DND-41 (cell line): ENCODE data around the gene OR2T1.
"Not testable (repeated sequence)": the region's sequence is repeated elsewhere in the genome, so short reads cannot be mapped to it uniquely, and the experiment has no call there.

Source experiments
- ATAC-seq: fragments of 200-7000 bp; cut with Tn5 transposase; 3 replicates; pipeline ENCODE4 v1.9.1; 2021; ENCODE audit warnings: low read depth; ENCODE audit not compliant: insufficient read depth
- DNase-seq: peaks from one replicate; pipeline ENCODE4 v3.0.0-alpha.2; 2020
- H2AFZ ChIP-seq: 2 replicates; pipeline ENCODE4 v1.6.0; 2012; ENCODE audit warnings: low read depth, low read length
- H3K27ac ChIP-seq: 2 replicates; pipeline ENCODE4 v1.5.1; 2012; ENCODE audit warnings: low read length, inconsistent platforms
- H3K27me3 ChIP-seq: fragments of 200-600 bp; sonication (generic); 2 replicates; pipeline ENCODE4 v1.6.0; 2012; ENCODE audit warnings: low read length, mild to moderate bottlenecking, inconsistent platforms; ENCODE audit not compliant: insufficient read depth, poor library complexity
- H3K36me3 ChIP-seq: 2 replicates; pipeline ENCODE4 v1.5.1; 2012; ENCODE audit warnings: low read length, inconsistent platforms; ENCODE audit not compliant: insufficient read depth
- H3K4me1 ChIP-seq: 2 replicates; pipeline ENCODE4 v1.5.1; 2012; ENCODE audit warnings: mild to moderate bottlenecking, low read length; ENCODE audit not compliant: insufficient read depth
- H3K4me2 ChIP-seq: 2 replicates; pipeline ENCODE4 v1.6.0; 2012; ENCODE audit warnings: mild to moderate bottlenecking, moderate library complexity, low read length, inconsistent platforms; ENCODE audit not compliant: insufficient read depth
- H3K4me3 ChIP-seq, 2 experiments: fragments of 200-600 bp in 1 of 2; shearing (Covaris generic) in 1 of 2; 2 replicates each; pipeline ENCODE4 v1.5.1; 2012 to 2016; ENCODE audit warnings: inconsistent platforms in 2 of 2, low read length in 2 of 2, mild to moderate bottlenecking in 2 of 2, low read depth in 1 of 2, moderate library complexity in 1 of 2
- H3K79me2 ChIP-seq: 2 replicates; pipeline ENCODE4 v1.6.0; 2012; ENCODE audit warnings: low read length, inconsistent platforms; ENCODE audit not compliant: insufficient read depth
- H3K9ac ChIP-seq: 2 replicates; pipeline ENCODE4 v1.6.0; 2012; ENCODE audit warnings: low read depth, mild to moderate bottlenecking, inconsistent platforms, low read length, moderate library complexity
- H3K9me3 ChIP-seq: 2 replicates; pipeline ENCODE4 v1.5.1; 2012; ENCODE audit warnings: low read length, moderate library complexity, mild to moderate bottlenecking, inconsistent platforms; ENCODE audit not compliant: insufficient read depth, severe bottlenecking
- H4K20me1 ChIP-seq: 2 replicates; pipeline ENCODE4 v1.6.0; 2012; ENCODE audit warnings: low read length; ENCODE audit not compliant: insufficient read depth

The OR2T1 gene

DNA sequence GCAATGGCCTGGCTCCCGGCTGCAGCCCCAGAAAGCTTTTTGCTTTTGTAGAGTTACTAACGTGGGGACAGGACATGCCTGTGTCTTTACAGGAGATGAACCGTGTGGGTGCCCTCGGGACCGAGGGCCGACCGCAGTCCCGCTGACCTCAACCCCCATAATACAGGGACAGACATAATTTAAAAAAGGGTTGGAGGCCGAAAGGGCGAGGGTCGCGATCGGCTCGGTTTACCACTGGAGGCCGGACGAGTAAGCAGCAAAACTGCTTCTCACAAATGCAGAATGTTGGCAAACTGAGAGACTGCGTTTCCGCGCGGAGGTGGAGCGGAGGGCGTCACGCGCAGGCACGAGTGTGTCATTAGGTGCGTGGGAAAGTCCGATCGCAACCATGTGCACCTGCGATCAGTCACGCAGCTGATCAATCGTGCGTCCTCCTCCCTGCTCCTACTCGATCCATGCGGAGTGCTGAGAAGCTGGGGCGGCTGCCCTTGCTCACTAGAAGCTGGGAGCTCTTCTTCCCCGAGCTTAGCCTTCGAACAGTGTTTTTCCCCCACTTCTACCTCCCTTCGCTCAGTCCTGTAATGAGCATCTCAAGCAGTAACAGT is 31.1 kb downstream of the OR2T1 start:
- H2AFZ ChIP-seq, H3K9ac ChIP-seq, H3K79me2 ChIP-seq, H3K4me1 ChIP-seq, DNase-seq, H3K27ac ChIP-seq, H3K4me3 ChIP-seq, H3K27me3 ChIP-seq, H3K4me2 ChIP-seq, H4K20me1 ChIP-seq, H3K36me3 ChIP-seq, ATAC-seq, H3K9me3 ChIP-seq: not testable (repeated sequence)

DNA sequence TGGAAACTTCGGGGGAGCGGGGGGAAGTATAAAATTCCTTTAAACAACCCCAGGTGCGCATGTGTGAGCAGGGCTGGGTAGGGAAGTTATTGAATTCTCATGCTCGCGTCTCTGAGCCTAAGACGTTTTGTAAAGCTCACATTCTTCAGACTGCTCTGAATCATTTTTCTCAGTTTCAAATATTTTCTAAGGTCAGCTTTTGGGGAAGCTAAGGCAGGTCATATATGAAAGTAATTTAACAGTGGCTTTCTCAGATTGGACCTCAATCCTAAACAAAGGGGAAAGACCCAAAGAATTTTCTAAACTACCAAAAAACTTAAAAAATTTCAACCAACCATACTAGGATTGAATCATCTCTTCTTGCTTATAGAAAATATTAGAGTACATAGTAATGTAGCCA is 32.1 kb downstream of the OR2T1 start:
- H2AFZ ChIP-seq, H3K27ac ChIP-seq, H3K4me3 ChIP-seq, H3K4me2 ChIP-seq, H3K4me1 ChIP-seq, H3K79me2 ChIP-seq, H3K9ac ChIP-seq, H3K27me3 ChIP-seq, H4K20me1 ChIP-seq, DNase-seq, ATAC-seq, H3K36me3 ChIP-seq, H3K9me3 ChIP-seq: not testable (repeated sequence)

DNA sequence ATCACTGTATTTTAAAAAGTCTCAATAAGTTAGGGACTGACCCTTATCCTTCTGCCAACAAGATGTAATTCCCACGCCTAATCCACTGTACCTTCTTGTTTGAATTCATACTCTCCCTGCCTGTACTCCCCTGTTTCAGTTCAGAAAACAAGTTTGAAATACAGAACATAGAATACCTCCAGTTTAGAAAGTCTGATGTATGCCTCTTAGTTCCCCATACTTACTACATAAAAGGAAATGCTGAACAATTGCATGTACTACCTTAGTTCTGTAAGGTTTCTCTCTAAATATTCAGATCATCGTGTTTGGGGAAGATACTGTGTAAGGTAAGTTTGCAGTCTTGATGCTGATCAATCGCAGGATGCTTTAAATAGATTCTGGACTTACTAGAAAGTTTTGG is 33.5 kb downstream of the OR2T1 start:
- H3K79me2 ChIP-seq, H3K4me2 ChIP-seq, H3K36me3 ChIP-seq, H2AFZ ChIP-seq, DNase-seq, H4K20me1 ChIP-seq, H3K4me1 ChIP-seq, ATAC-seq, H3K4me3 ChIP-seq, H3K27ac ChIP-seq, H3K27me3 ChIP-seq, H3K9me3 ChIP-seq, H3K9ac ChIP-seq: not testable (repeated sequence)

DNA sequence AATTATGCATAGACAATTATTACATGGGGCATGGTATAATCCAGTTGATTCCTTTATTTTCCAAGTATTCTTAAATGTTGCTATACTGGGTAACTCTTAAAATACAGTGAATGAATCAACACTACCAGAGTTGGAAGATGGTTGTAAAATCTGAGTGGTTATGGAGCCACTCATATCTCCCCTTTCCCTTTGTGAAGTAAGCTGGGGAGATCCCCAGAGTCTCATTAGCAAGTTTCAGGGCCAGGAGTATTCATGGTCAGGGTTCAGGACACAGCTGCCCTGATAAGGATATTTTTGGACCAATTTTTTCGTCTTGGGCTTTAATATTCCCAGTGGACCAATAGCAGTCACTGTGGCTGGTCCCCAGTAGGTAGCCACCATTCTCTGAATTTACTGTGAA is 35.8 kb downstream of the OR2T1 start:
- not testable (repeated sequence) for H2AFZ ChIP-seq, H3K4me2 ChIP-seq, H3K36me3 ChIP-seq, H4K20me1 ChIP-seq, H3K27ac ChIP-seq, H3K4me1 ChIP-seq, H3K27me3 ChIP-seq, H3K4me3 ChIP-seq, ATAC-seq, H3K9me3 ChIP-seq, H3K9ac ChIP-seq, H3K79me2 ChIP-seq, DNase-seq

DNA sequence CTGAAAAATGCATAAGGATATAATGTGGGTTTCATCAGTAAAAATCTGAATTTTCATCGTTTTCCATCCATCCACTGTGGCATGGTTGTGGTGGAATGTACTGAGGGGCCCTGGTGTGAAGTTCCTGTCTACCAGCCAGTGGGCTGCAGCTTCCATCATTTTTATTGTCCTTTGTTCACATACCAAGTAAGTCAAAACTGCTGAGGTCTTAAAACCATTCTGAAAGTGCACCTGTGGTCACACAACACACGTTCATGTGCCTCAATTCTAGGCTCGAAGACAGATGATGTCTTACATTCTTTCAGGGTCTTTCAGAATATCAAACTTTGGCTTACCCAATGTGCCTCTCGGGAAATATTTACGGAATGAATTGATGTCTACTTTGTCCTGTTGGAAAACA is 36.4 kb downstream of the OR2T1 start:
- H3K9ac ChIP-seq: not testable (repeated sequence)

DNA sequence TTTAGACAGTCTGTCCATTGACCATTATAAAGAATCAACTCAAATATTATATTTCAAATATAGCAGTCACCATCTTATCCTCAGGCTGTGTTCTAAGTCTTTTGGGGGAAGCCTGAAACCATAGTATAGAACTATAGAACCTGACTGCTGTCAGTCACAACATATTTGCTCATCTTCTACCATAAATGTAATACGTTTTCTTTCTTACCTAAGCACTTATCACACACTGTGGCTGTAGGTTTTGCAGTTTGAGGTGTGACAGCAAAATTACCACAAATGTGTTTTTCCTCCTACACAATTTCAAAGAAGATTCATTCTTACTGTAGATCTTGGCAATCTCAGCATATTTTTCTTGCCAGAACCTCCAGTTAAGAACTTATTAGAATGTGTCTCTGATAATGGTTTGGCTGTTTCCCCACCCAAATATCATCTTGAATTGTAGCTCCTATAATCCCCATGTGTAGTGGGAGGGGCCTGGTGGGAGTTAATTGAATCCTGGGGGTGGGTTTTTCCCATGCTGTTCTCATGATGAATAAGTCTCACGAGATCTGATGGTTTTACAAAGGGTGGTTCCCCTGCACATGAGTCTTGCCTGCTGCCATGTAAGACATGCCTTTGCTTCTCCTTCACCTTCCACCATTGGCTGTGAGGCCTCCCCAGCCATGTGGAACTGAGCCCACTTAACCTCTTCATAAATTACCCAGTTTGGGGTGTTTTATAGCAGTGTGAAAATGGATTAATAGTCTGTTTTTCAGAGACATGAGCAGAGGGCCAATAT is 39.8 kb downstream of the OR2T1 start:
- not testable (repeated sequence) for DNase-seq, H3K9ac ChIP-seq, H2AFZ ChIP-seq, H3K9me3 ChIP-seq, H3K36me3 ChIP-seq, H3K4me3 ChIP-seq, H3K27me3 ChIP-seq, H3K4me2 ChIP-seq, H3K27ac ChIP-seq, H3K4me1 ChIP-seq, H3K79me2 ChIP-seq, H4K20me1 ChIP-seq, ATAC-seq

More for the DNA sequence above, 36.4 kb downstream of the OR2T1 start:
- not testable (repeated sequence) for DNase-seq, H3K4me2 ChIP-seq, H3K27ac ChIP-seq, H4K20me1 ChIP-seq, H3K79me2 ChIP-seq, H2AFZ ChIP-seq, ATAC-seq, H3K4me3 ChIP-seq, H3K9me3 ChIP-seq, H3K4me1 ChIP-seq, H3K27me3 ChIP-seq, H3K36me3 ChIP-seq

DNA sequence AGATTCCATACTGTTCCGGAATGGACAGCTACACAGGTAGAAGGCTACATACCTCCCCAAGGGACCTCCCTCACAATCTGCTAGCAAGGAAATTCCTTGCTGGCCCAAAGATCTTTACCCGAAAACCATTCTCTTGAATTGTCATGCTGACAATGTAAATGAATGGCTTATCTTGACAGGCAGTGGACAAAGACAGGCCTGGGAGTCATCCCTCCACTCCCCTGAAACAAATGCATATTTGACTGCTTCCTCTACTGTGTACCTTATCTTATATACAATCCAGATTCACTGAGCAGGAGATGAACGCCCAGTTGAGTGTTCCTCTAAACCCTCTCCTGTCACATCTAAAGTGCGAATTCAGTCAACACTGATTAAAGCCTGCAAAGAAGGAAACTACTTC is 41.8 kb downstream of the OR2T1 start:
- not testable (repeated sequence) for H2AFZ ChIP-seq, DNase-seq, H3K4me2 ChIP-seq, H3K27me3 ChIP-seq, H4K20me1 ChIP-seq, H3K9me3 ChIP-seq, H3K27ac ChIP-seq, H3K79me2 ChIP-seq, H3K4me1 ChIP-seq, H3K36me3 ChIP-seq, H3K4me3 ChIP-seq, ATAC-seq, H3K9ac ChIP-seq

DNA sequence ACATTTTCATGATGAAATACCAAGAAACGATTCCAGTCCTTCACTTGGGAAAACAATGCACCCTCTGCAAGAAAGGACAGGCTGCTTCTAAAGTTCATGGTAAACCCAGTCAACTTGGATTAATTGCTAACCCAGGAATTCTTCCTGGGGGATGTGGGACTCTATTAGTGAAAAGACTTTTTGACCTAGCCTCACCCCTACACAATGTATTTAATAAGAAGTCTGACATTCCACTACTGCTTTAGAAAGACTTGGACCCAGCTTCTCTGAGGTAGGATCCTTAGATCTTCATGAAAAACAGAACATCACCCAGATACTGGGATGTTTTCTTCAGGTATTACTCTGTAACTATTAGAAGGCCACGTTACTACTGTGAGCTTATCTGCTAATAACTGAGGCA is 42.6 kb downstream of the OR2T1 start, which contains the start of gene OR2T2:
OR2T2 (plus strand) TSS at position 239 of the 400 bp plus-strand sequence. CDS start 7,161 bp downstream, outside the sequence.
- not testable (repeated sequence) for H3K79me2 ChIP-seq, H3K36me3 ChIP-seq, H2AFZ ChIP-seq, ATAC-seq, H3K9me3 ChIP-seq, H3K27ac ChIP-seq, H3K4me1 ChIP-seq, H3K4me2 ChIP-seq, DNase-seq, H3K4me3 ChIP-seq, H4K20me1 ChIP-seq, H3K27me3 ChIP-seq, H3K9ac ChIP-seq
